Measurements from ENCODE around the gene MEOX2. TPM values are rescaled to one million over a fixed set of nuclear protein-coding genes. Genes with fewer than 3 reads are reported as not detected.

Gene MEOX2
- total RNA-seq, 1 experiment from 2014 or later: not detected

GRCh38 chr7:15577600-15577999 is 108.9 kb downstream of the MEOX2 start:
- TF ChIP-seq, protein P1, sequence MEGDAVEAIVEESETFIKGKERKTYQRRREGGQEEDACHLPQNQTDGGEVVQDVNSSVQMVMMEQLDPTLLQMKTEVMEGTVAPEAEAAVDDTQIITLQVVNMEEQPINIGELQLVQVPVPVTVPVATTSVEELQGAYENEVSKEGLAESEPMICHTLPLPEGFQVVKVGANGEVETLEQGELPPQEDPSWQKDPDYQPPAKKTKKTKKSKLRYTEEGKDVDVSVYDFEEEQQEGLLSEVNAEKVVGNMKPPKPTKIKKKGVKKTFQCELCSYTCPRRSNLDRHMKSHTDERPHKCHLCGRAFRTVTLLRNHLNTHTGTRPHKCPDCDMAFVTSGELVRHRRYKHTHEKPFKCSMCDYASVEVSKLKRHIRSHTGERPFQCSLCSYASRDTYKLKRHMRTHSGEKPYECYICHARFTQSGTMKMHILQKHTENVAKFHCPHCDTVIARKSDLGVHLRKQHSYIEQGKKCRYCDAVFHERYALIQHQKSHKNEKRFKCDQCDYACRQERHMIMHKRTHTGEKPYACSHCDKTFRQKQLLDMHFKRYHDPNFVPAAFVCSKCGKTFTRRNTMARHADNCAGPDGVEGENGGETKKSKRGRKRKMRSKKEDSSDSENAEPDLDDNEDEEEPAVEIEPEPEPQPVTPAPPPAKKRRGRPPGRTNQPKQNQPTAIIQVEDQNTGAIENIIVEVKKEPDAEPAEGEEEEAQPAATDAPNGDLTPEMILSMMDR (conservative IDR thresholded peaks at IDR 0.05): no peak

More at GRCh38 chr7:15577600-15577999, 108.9 kb downstream of the MEOX2 start:
- Histone ChIP-seq H2BK15ac (ENCODE audit: low read depth, low read length) (no peak overlapping the region), H2AK5ac (ENCODE audit: insufficient read length, low read length) (no peak overlapping the region), H3K79me2 (ENCODE audit: insufficient read depth, low read length) (no peaks in the 10 kb centered on the region), H3K18ac (ENCODE audit: insufficient read length, low read depth, low read length) (no peak overlapping the region), H3K23ac (ENCODE audit: insufficient read length, low read depth, low read length) (no peak overlapping the region), H2BK5ac (ENCODE audit: insufficient read length, low read length) (no peak overlapping the region), H3K79me1 (ENCODE audit: insufficient read depth, low read depth, low read length, poor library complexity, severe bottlenecking) (no peaks in the 10 kb centered on the region), H4K20me1 (ENCODE audit: control insufficient read depth, insufficient read depth, insufficient read length) (no peaks in the 10 kb centered on the region), H4K91ac (ENCODE audit: insufficient read length, low read depth, low read length) (no peak overlapping the region), H3K27ac (ENCODE audit: insufficient read length, low read depth, low read length) (no peak overlapping the region), H3K4me2 (ENCODE audit: insufficient read depth, insufficient read length, low read length) (no peak overlapping the region), H3K4ac (ENCODE audit: low read depth, low read length) (no peak overlapping the region), H3K14ac (ENCODE audit: insufficient read depth, low read length) (no peak overlapping the region), H3K56ac (ENCODE audit: insufficient read length, low read depth, low read length) (no peak overlapping the region), H2BK12ac (ENCODE audit: insufficient read length, low read depth, low read length) (no peak overlapping the region), H3K27me3 (ENCODE audit: insufficient read depth, low read length) (no peaks in the 10 kb centered on the region), H3K9me3 (ENCODE audit: control insufficient read depth, low read depth, low read length) (no peaks in the 10 kb centered on the region), H3K4me1 (ENCODE audit: insufficient read depth, low read length) (no peaks in the 10 kb centered on the region), H3K9ac (ENCODE audit: extremely low read depth, insufficient read length, low read length) (no peak overlapping the region), H2AFZ (ENCODE audit: low read length) (no peak overlapping the region), H3K23me2 (ENCODE audit: insufficient read length, low read depth, low read length, poor library complexity, severe bottlenecking) (no peaks in the 10 kb centered on the region), H4K8ac (replicated peaks; ENCODE audit: insufficient read length, low read depth, low read length) (no peak overlapping the region), H4K5ac (ENCODE audit: insufficient read length, low read depth, low read length) (no peak overlapping the region), H2BK120ac (ENCODE audit: low read depth, low read length, poor library complexity, severe bottlenecking) (no peak overlapping the region), H3T11ph (ENCODE audit: low read length) (no peak overlapping the region), H2BK20ac (ENCODE audit: low read depth, low read length, poor library complexity, severe bottlenecking) (no peak overlapping the region)
- Mint-ChIP-seq H3K4me3 (no peak overlapping the region), H3K36me3 (ENCODE audit: insufficient read depth in 1 of 3, low read depth in 3 of 3) (no peaks in the 10 kb centered on the region), H3K4me1 (0 out of 4 replicates have a peak, but pooled peaks cover 0 to 5% of the 10 kb centered on the region in 2 experiments), H3K27me3 (ENCODE audit: low read depth) (no peaks in the 10 kb centered on the region), H3K9me3 (no peaks in the 10 kb centered on the region), H3K27ac (no peak overlapping the region)
- no CpG with 5 or more reads among the region's 2 CpGs for WGBS (ENCODE audit: extremely low coverage, insufficient read length, low lambda C conversion rate)
- no peak for DNase-seq
